Effector memory CD4-positive, alpha-beta T cell (primary cell): Measurements from ENCODE around the gene KRTAP10-5.
"Not testable (repeated sequence)": the region's sequence is repeated elsewhere in the genome, so short reads cannot be mapped to it uniquely, and the experiment has no call there.

Experiments used
- DNase-seq, 3 donors: peaks; one replicate each; pipeline ENCODE4 v3.0.0-alpha.2; 2020
- H3K27ac ChIP-seq: 2 replicates; pipeline ENCODE4 v1.7.0; 2013; ENCODE audit warnings: mild to moderate bottlenecking, low read length, moderate library complexity; ENCODE audit not compliant: insufficient read depth, poor library complexity, severe bottlenecking
- H3K27me3 ChIP-seq: replicated peaks from 2 replicates; pipeline ENCODE4 v1.7.0; 2013; ENCODE audit warnings: mild to moderate bottlenecking, low read length; ENCODE audit not compliant: insufficient read depth, control insufficient read depth, poor library complexity, severe bottlenecking
- H3K36me3 ChIP-seq: 2 replicates; pipeline ENCODE4 v1.7.0; 2013; ENCODE audit warnings: mild to moderate bottlenecking, low read length, moderate library complexity; ENCODE audit not compliant: control insufficient read depth, insufficient read depth
- H3K4me1 ChIP-seq: 2 replicates; pipeline ENCODE4 v1.7.0; 2013; ENCODE audit warnings: low read length, mild to moderate bottlenecking; ENCODE audit not compliant: control insufficient read depth, insufficient read depth, poor library complexity, severe bottlenecking
- H3K4me3 ChIP-seq: 2 replicates; pipeline ENCODE4 v1.7.0; 2013; ENCODE audit warnings: low read length, low read depth, mild to moderate bottlenecking; ENCODE audit not compliant: insufficient read depth, poor library complexity, severe bottlenecking
- H3K9me3 ChIP-seq: 2 replicates; pipeline ENCODE4 v1.7.0; 2013; ENCODE audit warnings: mild to moderate bottlenecking, low read length, moderate library complexity; ENCODE audit not compliant: control insufficient read depth

The KRTAP10-5 gene

GRCh38 chr21:44591801-44592130, 11.4 kb upstream of the KRTAP10-5 start:
- not testable (repeated sequence) for H3K4me3 ChIP-seq, H3K27me3 ChIP-seq, DNase-seq, H3K9me3 ChIP-seq, H3K27ac ChIP-seq, H3K4me1 ChIP-seq, H3K36me3 ChIP-seq

GRCh38 chr21:44590897-44591800, 10.7 kb upstream of the KRTAP10-5 start:
- H3K27me3 ChIP-seq: not testable (repeated sequence)

GRCh38 chr21:44590311-44590721, 9.9 kb upstream of the KRTAP10-5 start:
- Histone ChIP-seq H3K27ac (no peak overlapping the region), H3K4me1 (no peaks in the 10 kb centered on the region), H3K36me3 (no peaks in the 10 kb centered on the region), H3K9me3 (no peaks in the 10 kb centered on the region), H3K4me3 (no peak overlapping the region), H3K27me3 (no peaks in the 10 kb centered on the region)
- DNase-seq: no peak

More at GRCh38 chr21:44590897-44591800, 10.7 kb upstream of the KRTAP10-5 start:
- H3K36me3 ChIP-seq, H3K4me1 ChIP-seq, H3K27ac ChIP-seq, DNase-seq, H3K9me3 ChIP-seq, H3K4me3 ChIP-seq: not testable (repeated sequence)

GRCh38 chr21:44589586-44590305, 9.3 kb upstream of the KRTAP10-5 start:
- DNase-seq: no peak
- no peak overlapping the region for H3K4me3 ChIP-seq
- H3K4me1 ChIP-seq: no peaks in the 10 kb centered on the region
- H3K27me3 ChIP-seq: no peaks in the 10 kb centered on the region
- no peak overlapping the region for H3K27ac ChIP-seq
- H3K9me3 ChIP-seq: no peaks in the 10 kb centered on the region
- no peaks in the 10 kb centered on the region for H3K36me3 ChIP-seq

GRCh38 chr21:44589094-44589493, 8.7 kb upstream of the KRTAP10-5 start:
- Histone ChIP-seq H3K4me1 (no peaks in the 10 kb centered on the region), H3K27ac (no peak overlapping the region), H3K9me3 (no peaks in the 10 kb centered on the region), H3K36me3 (no peaks in the 10 kb centered on the region), H3K4me3 (no peak overlapping the region), H3K27me3 (no peaks in the 10 kb centered on the region)
- no peak for DNase-seq

- H3K27ac ChIP-seq: no peak overlapping the region
- H3K9me3 ChIP-seq: peaks cover 8% of the 10 kb centered on the region
- H3K4me1 ChIP-seq: no peaks in the 10 kb centered on the region
- H3K36me3 ChIP-seq: no peaks in the 10 kb centered on the region
- no peak overlapping the region for H3K4me3 ChIP-seq
- no peaks in the 10 kb centered on the region for H3K27me3 ChIP-seq
- DNase-seq: no peak
Measured at GRCh38 chr21:44585892-44586291, 5.5 kb upstream of the KRTAP10-5 start.

GRCh38 chr21:44583800-44584147, 3.4 kb upstream of the KRTAP10-5 start:
- H3K9me3 ChIP-seq: peaks cover 8% of the 10 kb centered on the region
- H3K4me3 ChIP-seq: no peak overlapping the region
- no peak overlapping the region for H3K27ac ChIP-seq
- no peak for DNase-seq
- no peaks in the 10 kb centered on the region for H3K36me3 ChIP-seq
- no peaks in the 10 kb centered on the region for H3K4me1 ChIP-seq
- no peaks in the 10 kb centered on the region for H3K27me3 ChIP-seq

- Histone ChIP-seq H3K36me3 (no peaks in the 10 kb centered on the region), H3K4me3 (no peak overlapping the region), H3K27ac (no peak overlapping the region), H3K4me1 (no peaks in the 10 kb centered on the region), H3K9me3 (peaks cover 8% of the 10 kb centered on the region), H3K27me3 (no peaks in the 10 kb centered on the region)
- no peak for DNase-seq
Measured at GRCh38 chr21:44583089-44583799, 2.8 kb upstream of the KRTAP10-5 start.

GRCh38 chr21:44582055-44582454, 1.7 kb upstream of the KRTAP10-5 start:
- peaks cover 8% of the 10 kb centered on the region for H3K9me3 ChIP-seq

GRCh38 chr21:44581158-44581557, 754 bp upstream of the KRTAP10-5 start:
- H3K4me1 ChIP-seq: no peaks in the 10 kb centered on the region
- no peak for DNase-seq
- H3K4me3 ChIP-seq: no peak overlapping the region
- H3K9me3 ChIP-seq: peaks cover 8% of the 10 kb centered on the region
- no peak overlapping the region for H3K27ac ChIP-seq
- no peaks in the 10 kb centered on the region for H3K36me3 ChIP-seq
- H3K27me3 ChIP-seq: no peaks in the 10 kb centered on the region

More at GRCh38 chr21:44582055-44582454, 1.7 kb upstream of the KRTAP10-5 start:
- no peak for DNase-seq
- Histone ChIP-seq H3K27ac (no peak overlapping the region), H3K36me3 (no peaks in the 10 kb centered on the region), H3K4me3 (no peak overlapping the region), H3K4me1 (no peaks in the 10 kb centered on the region), H3K27me3 (no peaks in the 10 kb centered on the region)
